GM19238 (cell line): ENCODE measurements around the gene SLC2A13.
"Not testable (repeated sequence)": the region's sequence is repeated elsewhere in the genome, so short reads cannot be mapped to it uniquely, and the experiment has no call there.

Experiments used
- DNase-seq: peaks from one replicate; pipeline ENCODE4 v3.0.0; 2011; ENCODE audit warnings: low spot score; ENCODE audit not compliant: insufficient read length

Gene SLC2A13

GRCh38 chr12:39931231-39931630 is 174.7 kb downstream of the SLC2A13 start:
- DNase-seq: no peak

GRCh38 chr12:39930101-39930500 is 175.8 kb downstream of the SLC2A13 start:
- DNase-seq: no peak

- no peak for DNase-seq
Measured at GRCh38 chr12:39928181-39928899, 177.5 kb downstream of the SLC2A13 start.

GRCh38 chr12:39923364-39923763 is 182.5 kb downstream of the SLC2A13 start:
- DNase-seq: no peak

GRCh38 chr12:39922598-39922997 is 183.3 kb downstream of the SLC2A13 start:
- DNase-seq: not testable (repeated sequence)

- DNase-seq: no peak
Measured at GRCh38 chr12:39920647-39921046, 185.2 kb downstream of the SLC2A13 start.

- DNase-seq: no peak
Measured at GRCh38 chr12:39920222-39920621, 185.7 kb downstream of the SLC2A13 start.

GRCh38 chr12:39919790-39920189 is 186.1 kb downstream of the SLC2A13 start:
- no peak for DNase-seq

- DNase-seq: no peak
Measured at GRCh38 chr12:39915249-39915648, 190.6 kb downstream of the SLC2A13 start.

GRCh38 chr12:39912211-39912980 is 193.5 kb downstream of the SLC2A13 start:
- no peak for DNase-seq

GRCh38 chr12:39906237-39906636 is 199.6 kb downstream of the SLC2A13 start:
- DNase-seq: no peak

GRCh38 chr12:39905152-39905551 is 200.7 kb downstream of the SLC2A13 start:
- DNase-seq: no peak

GRCh38 chr12:39902821-39903220 is 203.1 kb downstream of the SLC2A13 start:
- DNase-seq: no peak

- no peak for DNase-seq
Measured at GRCh38 chr12:39897315-39897714, 208.6 kb downstream of the SLC2A13 start.

- not testable (repeated sequence) for DNase-seq
Measured at GRCh38 chr12:39893388-39893787, 212.5 kb downstream of the SLC2A13 start.

- no peak for DNase-seq
Measured at GRCh38 chr12:39892146-39892545, 213.7 kb downstream of the SLC2A13 start.

GRCh38 chr12:39887856-39888255 is 218.0 kb downstream of the SLC2A13 start:
- DNase-seq: no peak

- DNase-seq: no peak
Measured at GRCh38 chr12:39886106-39886505, 219.8 kb downstream of the SLC2A13 start.

- DNase-seq: no peak
Measured at GRCh38 chr12:39884616-39885125, 221.2 kb downstream of the SLC2A13 start.

- no peak for DNase-seq
Measured at GRCh38 chr12:39883411-39883810, 222.5 kb downstream of the SLC2A13 start.

GRCh38 chr12:39878753-39879152 is 227.1 kb downstream of the SLC2A13 start:
- no peak for DNase-seq

GRCh38 chr12:39875721-39876120 is 230.2 kb downstream of the SLC2A13 start:
- DNase-seq: no peak

GRCh38 chr12:39874785-39875184 is 231.1 kb downstream of the SLC2A13 start:
- DNase-seq: no peak
